Mesenteric fat pad (tissue), 1 donor: ENCODE data around the gene AGBL1. TPM values are rescaled to one million over a fixed set of nuclear protein-coding genes. Genes with fewer than 3 reads are reported as not detected.

ENCODE experiments used
- DNase-seq: peaks from one replicate; pipeline ENCODE4 v3.0.0-alpha.2; 2020; ENCODE audit warnings: low spot score
- long read RNA-seq: library from polyadenylated mRNA; unstranded; transcript quantifications from one replicate; pipeline ENCODE4 v2.0.0, GENCODE V29; 2020
- total RNA-seq: library from RNA; stranded (reverse); fragmentation: NEBNext Ultra II Directional; extraction: Animal tissue kit (Norgen Biotek cat#: 25700); gene quantifications from one replicate; pipeline ENCODE4 v1.2.1, GENCODE V29; 2021
- donor health status: DM: yes; HTN: yes; CAD: no.

AGBL1 gene
- total RNA-seq = not detected
- long read RNA-seq = 0 reads

GRCh38 chr15:86079508-86080266, at the start of gene AGBL1:
TSS of gene AGBL1 (plus strand) at chr15:86079871.
- DNase-seq = no peak

- no peak for DNase-seq
Observed at GRCh38 chr15:86034904-86035303, 44.8 kb upstream of the AGBL1 start.

GRCh38 chr15:86036243-86036642, 43.4 kb upstream of the AGBL1 start:
- no peak for DNase-seq

- DNase-seq = no peak
Observed at GRCh38 chr15:86038491-86038890, 41.2 kb upstream of the AGBL1 start.

- no peak for DNase-seq
Observed at GRCh38 chr15:86040356-86041033, 39.2 kb upstream of the AGBL1 start.

- DNase-seq = no peak
Observed at GRCh38 chr15:86041399-86041798, 38.3 kb upstream of the AGBL1 start.

GRCh38 chr15:86042226-86042625, 37.4 kb upstream of the AGBL1 start:
- no peak for DNase-seq

- DNase-seq = no peak
Observed at GRCh38 chr15:86044981-86045380, 34.7 kb upstream of the AGBL1 start.

- DNase-seq = no peak
Observed at GRCh38 chr15:86054338-86054737, 25.3 kb upstream of the AGBL1 start.

- DNase-seq = no peak
Observed at GRCh38 chr15:86055688-86056087, 24.0 kb upstream of the AGBL1 start.

GRCh38 chr15:86059851-86060250, 19.8 kb upstream of the AGBL1 start:
- DNase-seq = no peak

- no peak for DNase-seq
Observed at GRCh38 chr15:86060674-86061073, 19.0 kb upstream of the AGBL1 start.

GRCh38 chr15:86061581-86061980, 18.1 kb upstream of the AGBL1 start:
- DNase-seq = no peak

GRCh38 chr15:86062646-86063243, 16.9 kb upstream of the AGBL1 start:
- DNase-seq = no peak

- no peak for DNase-seq
Observed at GRCh38 chr15:86063356-86064095, 16.1 kb upstream of the AGBL1 start.

- no peak for DNase-seq
Observed at GRCh38 chr15:86064326-86064725, 15.3 kb upstream of the AGBL1 start.

GRCh38 chr15:86066174-86066834, 13.4 kb upstream of the AGBL1 start:
- no peak for DNase-seq

GRCh38 chr15:86073281-86073680, 6.4 kb upstream of the AGBL1 start:
- DNase-seq = no peak

- DNase-seq = no peak
Observed at GRCh38 chr15:86076468-86076867, 3.2 kb upstream of the AGBL1 start.

GRCh38 chr15:86077070-86077469, 2.6 kb upstream of the AGBL1 start:
- no peak for DNase-seq

- DNase-seq = no peak
Observed at GRCh38 chr15:86080302-86080701, 631 bp downstream of the AGBL1 start.
